G401 (cell line): ENCODE data around the gene ITK. TPM values are rescaled to one million over a fixed set of nuclear protein-coding genes. Genes with fewer than 3 reads are reported as not detected.
"Not testable (repeated sequence)": the region's sequence is repeated elsewhere in the genome, so short reads cannot be mapped to it uniquely, and the experiment has no call there.

Experiments
- DNase-seq: peaks from one replicate; pipeline ENCODE4 v3.0.0-alpha.2; 2015; ENCODE audit warnings: low spot score
- in situ Hi-C: cut with HindIII; loops from 2 replicates; pipeline ENCODE4 v1.10.0; 2016; ENCODE audit warnings: low sequenced_read_pairs, mixed read lengths
- total RNA-seq: library from RNA; depleted of rRNA; stranded (reverse); fragments of >200 nt; shearing (Covaris generic); gene quantifications from 2 replicates; pipeline ENCODE4 v1.2.3, GENCODE V29; 2014

Gene ITK
- total RNA-seq, 1 experiment from 2014 or later = not detected

GRCh38 chr5:157225469-157226422 is 45.1 kb downstream of the ITK start:
- in situ Hi-C loops = no loop called here
- DNase-seq = no peak

- in situ Hi-C loops = no loop called here
- no peak for DNase-seq
These were observed 50.0 kb downstream of the ITK start for GRCh38 chr5:157230610-157231009.

- in situ Hi-C loops = no loop called here
- no peak for DNase-seq
These were observed 52.1 kb downstream of the ITK start for GRCh38 chr5:157232706-157233105.

- no peak for DNase-seq
These were observed 52.9 kb downstream of the ITK start for GRCh38 chr5:157233515-157233914.

GRCh38 chr5:157236423-157236822 is 55.8 kb downstream of the ITK start:
- in situ Hi-C loops = no loop called here
- no peak for DNase-seq

More at GRCh38 chr5:157233515-157233914, 52.9 kb downstream of the ITK start:
- in situ Hi-C loops = no loop called here

- in situ Hi-C loops = no loop called here
- no peak for DNase-seq
These were observed 60.8 kb downstream of the ITK start for GRCh38 chr5:157241483-157241882.

- DNase-seq, in situ Hi-C loops: not testable (repeated sequence)
These were observed 64.1 kb downstream of the ITK start for GRCh38 chr5:157244704-157245103.

GRCh38 chr5:157245476-157245875 is 64.8 kb downstream of the ITK start:
- DNase-seq = no peak
- in situ Hi-C loops = no loop called here

GRCh38 chr5:157245886-157246285 is 65.2 kb downstream of the ITK start:
- no peak for DNase-seq
- in situ Hi-C loops = no loop called here

GRCh38 chr5:157247267-157247666 is 66.6 kb downstream of the ITK start:
- DNase-seq = no peak
- in situ Hi-C loops = no loop called here

- in situ Hi-C loops = no loop called here
- DNase-seq = no peak
These were observed 68.3 kb downstream of the ITK start for GRCh38 chr5:157248821-157249470.

- in situ Hi-C loops = no loop called here
- DNase-seq = no peak
These were observed 72.2 kb downstream of the ITK start for GRCh38 chr5:157252711-157253465.

GRCh38 chr5:157253547-157253946 is 72.9 kb downstream of the ITK start:
- in situ Hi-C loops = no loop called here
- DNase-seq = peak; percentile 63

GRCh38 chr5:157258450-157258849 is 77.8 kb downstream of the ITK start:
- DNase-seq = no peak
- in situ Hi-C loops = no loop called here

- no peak for DNase-seq
- in situ Hi-C loops = no loop called here
These were observed 79.1 kb downstream of the ITK start for GRCh38 chr5:157259699-157260098.

GRCh38 chr5:157263496-157264090 is 83.0 kb downstream of the ITK start:
- no peak for DNase-seq
- in situ Hi-C loops = no loop called here

- in situ Hi-C loops = no loop called here
- peak; percentile 73 for DNase-seq
These were observed 85.2 kb downstream of the ITK start, which contains the start of gene CYFIP2 for GRCh38 chr5:157265714-157266285. Gene CYFIP2, plus strand, starts transcription at chr5:157266123. Its CDS starts 19,239 bp downstream, at chr5:157285362.

GRCh38 chr5:157266286-157267007 is 85.8 kb downstream of the ITK start:
- DNase-seq = peak; percentile 61
- in situ Hi-C loops = no loop called here
